Epithelial cell of esophagus (primary cell): Measurements from ENCODE around the gene FOXK1.
A peak's percentile ranks its signal among the peaks of the same experiment; 100 is the strongest.
"Not testable (repeated sequence)": the region's sequence is repeated elsewhere in the genome, so short reads cannot be mapped to it uniquely, and the experiment has no call there.

Source experiments
- DNase-seq: peaks from one replicate; pipeline ENCODE4 v3.0.0; 2010; ENCODE audit warnings: low read depth
- H3K4me3 ChIP-seq: 2 replicates; pipeline ENCODE4 v1.5.1; 2011; ENCODE audit warnings: mild to moderate bottlenecking, low read length, control low read depth
- TF ChIP-seq, protein P1 (sequence below): IDR thresholded peaks from 2 replicates; pipeline ENCODE4 v1.5.1; 2011; ENCODE audit warnings: low read depth, mild to moderate bottlenecking, low read length, control low read depth, inconsistent platforms; ENCODE audit not compliant: insufficient read depth; ENCODE audit errors: missing control alignments

Gene FOXK1

DNA sequence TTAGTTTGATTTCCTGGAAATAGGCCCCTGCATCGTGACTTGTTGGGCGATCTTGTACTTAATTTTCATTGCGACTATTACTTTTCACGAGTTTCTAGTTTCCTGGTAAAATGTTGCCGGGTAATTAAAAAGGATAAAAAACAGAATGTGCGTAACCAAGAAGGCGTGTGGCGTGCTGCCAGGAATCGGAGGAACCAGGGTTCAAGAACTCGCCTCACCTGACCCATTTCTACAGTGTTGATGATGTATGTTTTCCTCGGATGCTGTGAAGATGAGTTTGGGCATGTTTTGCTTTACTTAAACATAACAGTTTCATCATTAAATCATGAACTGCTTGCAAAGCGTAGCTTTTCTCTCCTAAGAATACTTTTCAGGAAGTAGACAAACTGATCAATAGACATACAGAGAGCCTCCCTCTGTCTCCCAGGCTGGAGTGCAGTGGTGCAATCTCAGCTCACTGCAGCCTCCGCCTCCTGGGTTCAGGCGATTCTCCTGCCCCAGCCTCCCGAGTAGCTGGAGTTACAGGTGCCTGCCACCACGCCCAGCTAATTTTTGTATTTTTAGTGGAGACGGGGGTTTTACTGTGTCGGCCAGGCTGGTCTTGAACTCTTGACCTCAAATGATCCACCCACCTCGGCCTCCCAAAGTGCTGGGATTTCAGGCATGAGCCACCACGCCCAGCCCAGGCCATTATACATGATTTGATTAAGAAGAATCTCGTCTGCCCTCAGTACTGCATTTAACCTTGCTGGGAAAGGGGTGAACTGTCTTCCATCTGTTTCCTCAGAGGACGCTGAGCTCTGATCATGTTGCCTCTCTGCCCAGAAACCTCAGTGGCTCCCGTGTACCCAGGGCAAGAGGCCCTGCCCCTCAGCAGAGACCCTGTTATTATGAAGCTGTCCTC lies 9.1 kb downstream of the FOXK1 start:
- peak; percentile 42 for DNase-seq
- H3K4me3 ChIP-seq = no peak overlapping the region
- TF ChIP-seq, protein P1, sequence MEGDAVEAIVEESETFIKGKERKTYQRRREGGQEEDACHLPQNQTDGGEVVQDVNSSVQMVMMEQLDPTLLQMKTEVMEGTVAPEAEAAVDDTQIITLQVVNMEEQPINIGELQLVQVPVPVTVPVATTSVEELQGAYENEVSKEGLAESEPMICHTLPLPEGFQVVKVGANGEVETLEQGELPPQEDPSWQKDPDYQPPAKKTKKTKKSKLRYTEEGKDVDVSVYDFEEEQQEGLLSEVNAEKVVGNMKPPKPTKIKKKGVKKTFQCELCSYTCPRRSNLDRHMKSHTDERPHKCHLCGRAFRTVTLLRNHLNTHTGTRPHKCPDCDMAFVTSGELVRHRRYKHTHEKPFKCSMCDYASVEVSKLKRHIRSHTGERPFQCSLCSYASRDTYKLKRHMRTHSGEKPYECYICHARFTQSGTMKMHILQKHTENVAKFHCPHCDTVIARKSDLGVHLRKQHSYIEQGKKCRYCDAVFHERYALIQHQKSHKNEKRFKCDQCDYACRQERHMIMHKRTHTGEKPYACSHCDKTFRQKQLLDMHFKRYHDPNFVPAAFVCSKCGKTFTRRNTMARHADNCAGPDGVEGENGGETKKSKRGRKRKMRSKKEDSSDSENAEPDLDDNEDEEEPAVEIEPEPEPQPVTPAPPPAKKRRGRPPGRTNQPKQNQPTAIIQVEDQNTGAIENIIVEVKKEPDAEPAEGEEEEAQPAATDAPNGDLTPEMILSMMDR = no peak

DNA sequence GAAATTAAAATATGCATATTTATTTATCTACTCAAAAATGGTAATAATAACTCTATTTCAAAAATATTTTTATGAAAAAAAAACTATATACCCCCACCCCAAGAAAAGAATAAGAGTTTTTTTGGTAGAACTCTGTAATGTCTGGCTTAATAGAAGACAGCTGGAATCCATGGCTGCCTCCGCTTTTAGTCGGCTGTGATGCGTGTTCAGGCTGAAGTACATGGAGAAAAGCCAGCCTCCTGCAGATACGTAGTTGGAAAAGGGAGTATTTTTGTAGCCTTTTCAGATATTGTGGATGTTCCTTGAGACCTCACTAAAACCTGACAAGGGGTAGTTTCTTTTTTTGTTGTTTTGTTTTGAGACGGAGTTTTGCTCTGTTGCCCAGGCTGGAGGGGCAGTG lies 10.0 kb downstream of the FOXK1 start:
- TF ChIP-seq, protein P1 = no peak
- no peak for DNase-seq
- H3K4me3 ChIP-seq = no peak overlapping the region

DNA sequence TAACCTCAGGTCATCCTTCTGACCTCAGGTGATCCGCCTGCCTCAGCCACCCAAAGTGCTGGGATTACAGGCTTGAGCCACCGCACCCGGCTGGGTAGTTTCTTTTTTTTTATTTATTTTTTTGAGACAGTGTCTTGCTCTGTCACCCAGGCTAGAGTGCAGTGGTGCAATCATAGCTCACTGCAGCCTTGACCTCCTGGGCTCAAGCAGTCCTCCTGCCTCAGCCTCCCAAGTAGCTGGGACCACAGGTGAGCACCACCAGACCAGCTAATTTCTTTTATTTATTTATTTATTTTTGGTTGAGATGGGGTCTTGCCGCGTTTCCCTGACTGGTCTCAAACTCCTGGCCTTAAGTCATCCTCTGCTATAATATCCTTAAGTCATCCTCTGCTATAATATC lies 10.5 kb downstream of the FOXK1 start:
- not testable (repeated sequence) for DNase-seq, H3K4me3 ChIP-seq

DNA sequence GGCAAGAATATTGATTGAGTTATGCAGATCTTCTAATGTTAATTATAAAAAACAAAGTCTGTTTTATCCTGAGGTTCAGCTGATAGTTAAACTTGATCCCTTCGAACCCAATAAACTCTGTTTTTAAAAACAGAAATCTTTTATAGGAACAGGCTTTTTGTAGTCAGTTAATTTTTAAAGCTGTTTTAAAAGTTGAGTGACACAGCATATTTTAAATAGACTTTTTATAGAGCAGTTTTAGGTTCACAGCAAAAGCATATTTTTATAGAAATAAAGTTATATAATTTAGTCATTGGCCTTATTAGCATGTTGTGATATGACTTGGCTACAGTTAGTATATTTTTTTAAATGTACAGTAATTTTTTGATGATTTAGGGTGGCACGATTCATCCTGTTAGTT lies 11.1 kb downstream of the FOXK1 start:
- no peak for DNase-seq
- TF ChIP-seq, protein P1 = no peak
- no peak overlapping the region for H3K4me3 ChIP-seq

DNA sequence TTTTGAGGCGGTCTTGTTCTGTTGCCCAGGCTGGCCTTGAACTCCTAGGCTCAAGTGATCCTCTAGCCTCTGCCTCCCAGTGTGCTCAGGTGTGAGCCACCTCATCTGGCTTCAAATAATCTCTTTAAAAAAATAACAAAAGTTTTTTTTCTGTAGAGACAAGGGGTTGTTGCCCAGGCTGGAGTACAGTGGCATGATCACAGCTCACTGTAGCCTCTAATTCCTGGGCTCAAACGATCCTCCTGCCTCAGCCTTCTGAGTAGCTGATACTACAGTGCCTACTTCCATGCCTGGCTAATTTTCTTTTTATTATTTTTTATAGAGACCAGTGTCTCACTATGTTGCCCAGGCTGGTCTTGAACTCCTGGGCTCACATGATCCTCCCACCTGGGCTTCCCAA lies 11.7 kb downstream of the FOXK1 start:
- H3K4me3 ChIP-seq = no peak overlapping the region
- TF ChIP-seq, protein P1 = no peak
- DNase-seq = no peak

DNA sequence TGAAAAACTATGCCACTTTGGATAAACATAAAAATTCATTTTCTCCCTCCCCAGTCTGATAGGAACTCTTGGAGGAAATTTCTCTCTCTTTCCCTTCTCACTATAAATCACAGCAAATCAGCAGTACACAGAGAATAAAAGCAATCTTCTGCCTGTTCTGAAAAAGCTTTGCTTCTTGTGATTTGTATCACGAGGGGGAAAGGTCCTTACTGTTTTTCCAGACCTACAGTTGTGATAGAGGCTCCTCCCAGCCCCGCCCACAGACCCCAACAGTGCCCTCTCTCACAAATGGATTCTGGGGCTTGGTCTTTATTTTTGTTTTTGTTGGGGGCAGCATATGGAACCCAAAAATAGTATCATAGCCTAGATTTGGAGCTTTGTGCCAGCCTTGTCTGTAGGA lies 12.2 kb downstream of the FOXK1 start:
- DNase-seq = no peak
- no peak overlapping the region for H3K4me3 ChIP-seq
- TF ChIP-seq, protein P1 = no peak

DNA sequence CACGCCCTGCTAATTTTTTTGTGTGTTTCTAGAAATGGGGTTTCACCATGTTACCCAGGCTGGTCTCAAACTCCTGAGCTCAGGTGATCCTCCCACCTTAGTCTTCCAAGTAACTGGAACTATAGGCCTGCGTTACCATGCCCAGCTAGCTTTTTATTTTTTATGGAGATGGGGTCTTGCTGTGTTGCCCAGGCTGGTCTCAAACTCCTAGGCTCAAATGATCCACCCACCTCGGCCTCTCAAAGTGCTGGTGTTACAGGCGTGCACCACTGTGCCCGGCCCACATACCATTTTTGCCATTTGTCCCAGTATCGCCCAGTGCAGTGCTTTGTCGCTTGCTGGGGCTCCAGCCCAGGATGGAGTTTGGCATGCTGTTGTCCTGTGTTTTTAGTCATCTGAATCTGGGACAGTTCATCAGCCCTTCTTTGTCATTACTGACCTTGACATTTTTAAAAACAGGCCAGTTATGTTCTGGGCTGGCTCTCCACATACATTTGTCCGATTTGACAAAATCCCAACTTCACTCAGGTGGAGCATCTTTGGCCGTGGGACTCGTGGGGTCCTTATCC lies 16.7 kb downstream of the FOXK1 start:
- TF ChIP-seq, protein P1 = no peak
- no peak overlapping the region for H3K4me3 ChIP-seq
- no peak for DNase-seq
